ENCODE data around the gene FAM168A. TPM values are rescaled to one million over a fixed set of nuclear protein-coding genes. Genes with fewer than 3 reads are reported as not detected.

The FAM168A gene
- total and polyA plus RNA-seq, 2 donors (not counting 1 experiment from before 2014, with no cell fraction given), result 16.3 to 23.8 TPM

DNA sequence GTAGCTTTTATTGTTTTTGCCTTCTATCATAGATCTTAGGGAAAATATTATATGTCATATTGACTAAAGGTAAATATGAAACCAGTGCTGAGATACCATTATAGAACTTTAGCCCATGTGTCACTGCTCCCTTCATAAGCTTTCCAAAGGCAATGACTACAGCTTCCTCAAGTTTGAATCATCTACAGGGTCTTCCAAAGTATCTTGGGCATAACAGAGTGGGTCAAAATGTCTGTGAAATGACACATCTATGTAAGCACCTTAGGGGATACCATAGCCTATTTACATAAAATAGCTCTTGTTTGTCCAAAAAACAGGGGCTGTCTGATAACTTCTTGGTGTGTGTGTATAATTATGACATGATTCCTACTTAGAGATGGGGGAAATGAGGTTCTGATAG lies 169.2 kb downstream of the FAM168A start:
- Histone ChIP-seq H4K20me1 (ENCODE audit: control insufficient read depth, extremely low read depth, insufficient read depth, low read length) (no peaks in the 10 kb centered on the region), H3K4me2 (ENCODE audit: extremely low read depth, insufficient read depth, low read length) (no peak overlapping the region), H3K27ac (ENCODE audit: insufficient read depth, low read length) (no peak overlapping the region), H3K4me1 (ENCODE audit: control insufficient read depth, extremely low read depth, insufficient read depth, low read length) (peaks cover 2% of the 10 kb centered on the region), H3K36me3 (ENCODE audit: control insufficient read depth, insufficient read depth, low read length) (no peaks in the 10 kb centered on the region), H3K9me3 (ENCODE audit: control insufficient read depth, insufficient read depth, low read depth, low read length) (no peaks in the 10 kb centered on the region), H3K4me3 (replicated peaks in 1 of 4; ENCODE audit: control extremely low read depth in 1 of 4, insufficient read depth in 1 of 4, low read depth in 3 of 4, low read length in 4 of 4) (no peak overlapping the region), H3K79me2 (ENCODE audit: control insufficient read depth, insufficient read depth, low read length) (no peaks in the 10 kb centered on the region), H3K27me3 (ENCODE audit: control insufficient read depth, insufficient read depth, low read length) (no peaks in the 10 kb centered on the region), H3K9ac (ENCODE audit: insufficient read depth, low read length) (no peak overlapping the region), H2AFZ (ENCODE audit: low read length) (no peak overlapping the region)
- DNase-seq (ENCODE audit: low read depth in 2 of 2), result peak in 1 of 2 donors; percentile 36
- TF ChIP-seq EZH2 (IDR thresholded peaks at IDR 0.05; ENCODE audit: low read length, missing control alignments) (no peak), CTCF (conservative IDR thresholded peaks at IDR 0.05 in 1 of 2, IDR thresholded peaks at IDR 0.05 in 1 of 2; ENCODE audit: low read depth in 1 of 2, low read length in 2 of 2) (no peak)

DNA sequence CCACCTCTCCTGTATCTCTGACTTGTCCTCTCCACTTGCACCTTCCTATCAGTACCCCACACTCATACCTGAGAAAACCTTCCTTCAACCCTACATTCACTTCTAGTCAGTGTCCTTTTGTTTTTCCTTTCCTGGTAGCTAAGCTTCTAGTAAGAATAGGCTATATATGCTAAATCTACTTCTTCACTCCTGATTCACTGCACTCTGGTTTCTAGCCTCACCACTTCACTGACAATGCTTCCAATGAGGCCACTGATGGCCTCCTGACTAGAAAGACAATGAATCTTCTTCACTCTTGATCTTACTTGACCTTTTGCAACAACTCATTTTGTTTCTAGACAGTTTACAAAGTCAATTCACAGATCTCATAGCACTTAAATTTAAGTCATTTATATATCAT lies 169.7 kb downstream of the FAM168A start:
- H3K4me2 ChIP-seq (ENCODE audit: extremely low read depth, insufficient read depth, low read length), result no peak overlapping the region
- no peaks in the 10 kb centered on the region for H3K27me3 ChIP-seq (ENCODE audit: control insufficient read depth, insufficient read depth, low read length)
- no peaks in the 10 kb centered on the region for H3K36me3 ChIP-seq (ENCODE audit: control insufficient read depth, insufficient read depth, low read length)
- H3K9ac ChIP-seq (ENCODE audit: insufficient read depth, low read length), result no peak overlapping the region
- no peak overlapping the region for H3K4me3 ChIP-seq (replicated peaks in 1 of 4; ENCODE audit: control extremely low read depth in 1 of 4, insufficient read depth in 1 of 4, low read depth in 3 of 4, low read length in 4 of 4)
- no peaks in the 10 kb centered on the region for H4K20me1 ChIP-seq (ENCODE audit: control insufficient read depth, extremely low read depth, insufficient read depth, low read length)
- no peaks in the 10 kb centered on the region for H3K9me3 ChIP-seq (ENCODE audit: control insufficient read depth, insufficient read depth, low read depth, low read length)
- peaks cover 2% of the 10 kb centered on the region for H3K4me1 ChIP-seq (ENCODE audit: control insufficient read depth, extremely low read depth, insufficient read depth, low read length)
- TF ChIP-seq EZH2 (IDR thresholded peaks at IDR 0.05; ENCODE audit: low read length, missing control alignments) (no peak), CTCF (conservative IDR thresholded peaks at IDR 0.05 in 1 of 2, IDR thresholded peaks at IDR 0.05 in 1 of 2; ENCODE audit: low read depth in 1 of 2, low read length in 2 of 2) (no peak)
- H3K79me2 ChIP-seq (ENCODE audit: control insufficient read depth, insufficient read depth, low read length), result no peaks in the 10 kb centered on the region
- no peak overlapping the region for H3K27ac ChIP-seq (ENCODE audit: insufficient read depth, low read length)
- DNase-seq (ENCODE audit: low read depth in 2 of 2), result no peak
- no peak overlapping the region for H2AFZ ChIP-seq (ENCODE audit: low read length)

DNA sequence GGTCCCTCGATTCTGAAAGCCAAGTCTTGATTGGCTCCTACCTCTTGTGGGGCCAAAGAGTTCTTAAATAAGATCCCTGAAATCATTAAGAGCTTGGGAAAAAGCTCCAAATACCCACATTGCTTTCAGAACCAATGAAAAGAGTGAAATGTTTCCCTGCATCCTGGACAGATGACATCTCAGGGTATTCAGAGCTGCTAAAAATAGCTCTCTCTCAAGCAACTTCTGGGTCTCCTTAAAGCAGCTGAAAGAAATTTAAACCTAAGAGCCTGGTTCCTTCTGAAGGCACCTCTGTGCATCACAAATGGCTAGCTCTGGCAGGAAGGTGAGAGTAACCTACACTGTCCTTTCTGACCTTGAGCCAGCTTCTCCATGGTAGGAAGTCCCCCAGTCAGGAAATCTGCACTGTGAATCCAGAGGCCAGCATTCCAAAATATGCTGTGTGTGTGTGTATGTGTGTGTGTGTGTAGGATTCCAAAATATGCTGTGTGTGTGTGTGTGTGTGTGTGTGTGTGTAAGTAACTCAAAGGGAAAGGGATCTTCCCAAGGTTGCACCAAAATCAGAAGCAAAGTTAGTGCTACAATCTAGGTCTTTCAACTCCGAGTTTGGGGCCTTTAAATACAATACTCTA lies 171.6 kb downstream of the FAM168A start:
- H3K4me1 ChIP-seq (ENCODE audit: control insufficient read depth, extremely low read depth, insufficient read depth, low read length), result peaks cover 2% of the 10 kb centered on the region
- H3K9ac ChIP-seq (ENCODE audit: insufficient read depth, low read length), result no peak overlapping the region
- H2AFZ ChIP-seq (ENCODE audit: low read length), result no peak overlapping the region
- no peak for TF ChIP-seq CTCF (conservative IDR thresholded peaks at IDR 0.05 in 1 of 2, IDR thresholded peaks at IDR 0.05 in 1 of 2; ENCODE audit: low read depth in 1 of 2, low read length in 2 of 2)
- TF ChIP-seq EZH2 (IDR thresholded peaks at IDR 0.05; ENCODE audit: low read length, missing control alignments), result no peak
- H3K4me2 ChIP-seq (ENCODE audit: extremely low read depth, insufficient read depth, low read length), result no peak overlapping the region
- H3K27me3 ChIP-seq (ENCODE audit: control insufficient read depth, insufficient read depth, low read length), result no peaks in the 10 kb centered on the region
- no peaks in the 10 kb centered on the region for H4K20me1 ChIP-seq (ENCODE audit: control insufficient read depth, extremely low read depth, insufficient read depth, low read length)
- H3K27ac ChIP-seq (ENCODE audit: insufficient read depth, low read length), result no peak overlapping the region
- no peak overlapping the region for H3K4me3 ChIP-seq (replicated peaks in 1 of 4; ENCODE audit: control extremely low read depth in 1 of 4, insufficient read depth in 1 of 4, low read depth in 3 of 4, low read length in 4 of 4)
- H3K9me3 ChIP-seq (ENCODE audit: control insufficient read depth, insufficient read depth, low read depth, low read length), result no peaks in the 10 kb centered on the region
- DNase-seq (ENCODE audit: low read depth in 2 of 2), result peak; percentile 26 to 73
- no peaks in the 10 kb centered on the region for H3K79me2 ChIP-seq (ENCODE audit: control insufficient read depth, insufficient read depth, low read length)
- H3K36me3 ChIP-seq (ENCODE audit: control insufficient read depth, insufficient read depth, low read length), result no peaks in the 10 kb centered on the region
